HTR-8/SVneo (cell line): ENCODE data around the gene EML4.
"Not testable (repeated sequence)": the region's sequence is repeated elsewhere in the genome, so short reads cannot be mapped to it uniquely, and the experiment has no call there.

ENCODE experiments used
- DNase-seq: peaks from one replicate; pipeline ENCODE4 v3.0.0; 2011; ENCODE audit warnings: low spot score, mixed read lengths; ENCODE audit not compliant: insufficient read length
- FAIRE-seq: peaks from 2 replicates; lab custom pipeline; 2011; peaks lifted over from hg19 to GRCh38; lab: Jason Lieb, UNC

EML4 gene

GRCh38 chr2:42169100-42169873, at the start of gene EML4:
Gene EML4 (plus strand): TSS chr2:42169353. CDS start chr2:42169612, 259 bp downstream.
- DNase-seq: peak; percentile 83
- FAIRE-seq: peak; percentile 99

DNA sequence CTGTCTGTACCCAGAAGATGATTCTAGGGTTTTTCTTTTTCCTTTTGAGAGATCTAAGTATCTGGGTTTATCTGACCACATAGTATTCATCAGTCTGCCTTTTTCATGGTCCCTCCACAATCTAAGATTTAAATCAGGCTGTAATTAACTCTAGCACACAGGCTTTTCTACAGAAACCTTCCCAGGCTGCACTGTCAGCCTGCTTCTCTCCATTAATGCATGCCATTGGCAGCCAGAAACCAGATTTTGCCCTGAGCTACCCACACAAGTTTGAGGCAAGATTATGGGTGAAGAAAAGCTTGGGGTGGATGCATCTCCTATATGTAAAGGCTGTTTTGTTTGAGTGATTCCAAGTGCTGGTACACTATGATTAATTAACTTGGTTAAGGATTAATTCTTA, 45.7 kb upstream of the EML4 start:
- FAIRE-seq (no peak), DNase-seq (no peak)

- FAIRE-seq: no peak
Measured at GRCh38 chr2:42124011-42124785, 45.0 kb upstream of the EML4 start.

DNA sequence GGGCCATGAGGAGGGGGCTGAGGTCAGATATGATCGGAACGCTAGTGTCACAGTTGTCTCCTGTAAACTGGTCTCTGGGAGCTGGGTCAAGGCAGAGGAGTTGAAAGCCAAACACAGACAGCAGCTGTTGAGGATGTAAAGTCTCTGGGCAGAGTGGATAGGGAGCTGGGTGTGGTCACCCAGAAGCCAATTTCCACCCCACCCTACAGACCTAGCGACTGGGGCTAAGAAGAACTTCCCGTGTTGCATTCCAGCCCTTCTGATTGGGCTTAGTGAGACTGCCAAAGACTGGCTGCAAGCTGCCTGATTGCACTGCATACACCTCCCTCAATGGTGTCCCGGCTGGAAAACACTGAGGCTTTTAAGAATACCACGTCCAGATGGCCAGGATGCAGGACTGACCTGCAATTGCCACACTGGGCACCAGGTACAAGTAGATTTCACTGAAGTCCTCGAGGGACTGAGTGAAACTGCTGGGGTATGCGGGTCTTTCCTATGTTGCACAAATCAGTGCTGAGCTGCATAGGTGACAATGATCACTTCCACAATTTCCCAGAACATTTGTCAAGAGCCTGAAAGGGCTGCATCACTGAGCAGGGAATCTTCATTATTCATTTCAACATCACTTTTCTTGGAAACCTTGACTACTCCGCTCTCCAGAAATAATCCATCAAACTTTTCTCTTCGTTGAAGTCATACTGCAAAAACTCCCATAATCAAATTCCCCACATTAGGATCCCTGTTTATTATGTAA, 43.1 kb upstream of the EML4 start:
- no peak for DNase-seq
- no peak for FAIRE-seq

More at GRCh38 chr2:42124011-42124785, 45.0 kb upstream of the EML4 start:
- DNase-seq: no peak

DNA sequence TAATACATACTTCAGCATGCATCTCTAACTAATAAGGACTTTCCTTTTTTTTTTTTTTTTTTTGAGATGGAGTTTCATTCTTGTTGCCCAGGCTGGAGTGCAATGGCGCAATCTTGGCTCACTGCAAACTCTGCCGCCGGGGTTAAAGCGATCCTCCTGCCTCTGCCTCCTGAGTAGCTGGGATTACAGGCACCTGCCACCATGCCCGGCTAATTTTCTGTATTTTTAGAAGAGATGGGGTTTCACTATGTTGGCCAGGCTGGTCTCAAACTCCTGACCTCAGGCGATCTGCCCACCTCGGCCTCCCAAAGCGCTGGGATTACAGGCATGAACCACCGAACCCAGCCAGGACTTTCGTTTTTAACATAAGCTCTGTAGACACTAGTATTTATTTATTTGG, 42.3 kb upstream of the EML4 start:
- not testable (repeated sequence) for FAIRE-seq, DNase-seq

- DNase-seq (no peak), FAIRE-seq (no peak)
Measured at GRCh38 chr2:42127425-42128424, 41.4 kb upstream of the EML4 start.

- peak; percentile 64 for DNase-seq
Measured at GRCh38 chr2:42128721-42129486, 40.2 kb upstream of the EML4 start.

DNA sequence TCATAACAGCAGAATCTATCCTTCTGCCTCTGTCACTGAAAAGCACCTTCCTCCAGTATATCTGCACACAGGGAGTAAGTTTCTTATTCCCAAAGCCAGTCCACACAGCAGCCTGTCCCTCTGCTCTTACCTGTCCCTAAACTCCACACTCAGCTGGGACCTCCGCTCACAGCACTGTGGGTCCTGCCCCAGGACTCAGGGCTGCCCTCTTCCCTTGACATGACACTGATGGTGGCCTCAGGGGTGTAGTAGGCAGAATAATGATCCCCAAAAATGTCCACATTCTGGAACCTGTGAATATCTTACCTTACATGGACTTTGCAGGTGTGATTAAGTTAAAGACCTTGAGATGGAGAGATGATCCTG, 39.7 kb upstream of the EML4 start:
- no peak for DNase-seq
- no peak for FAIRE-seq

More at GRCh38 chr2:42128721-42129486, 40.2 kb upstream of the EML4 start:
- FAIRE-seq: no peak

DNA sequence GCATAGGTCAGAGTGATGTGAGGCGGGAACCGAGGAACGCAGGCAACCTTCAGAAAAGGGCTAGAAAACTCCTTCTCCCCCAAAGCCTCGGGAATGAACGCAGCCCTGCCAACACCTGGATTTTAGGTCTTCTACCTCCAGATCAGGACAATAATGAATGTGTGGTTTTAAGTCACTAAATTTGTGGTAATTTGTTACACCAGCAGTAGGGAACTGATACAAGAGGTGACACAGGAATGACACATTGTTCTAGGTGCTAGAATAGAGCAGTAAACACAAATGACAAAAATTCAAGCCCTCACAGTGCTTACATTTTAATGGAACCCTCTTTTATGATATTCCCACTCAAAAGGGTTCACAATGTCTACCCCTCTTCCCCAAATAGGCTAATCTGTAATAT, 39.2 kb upstream of the EML4 start:
- FAIRE-seq (no peak), DNase-seq (no peak)

DNA sequence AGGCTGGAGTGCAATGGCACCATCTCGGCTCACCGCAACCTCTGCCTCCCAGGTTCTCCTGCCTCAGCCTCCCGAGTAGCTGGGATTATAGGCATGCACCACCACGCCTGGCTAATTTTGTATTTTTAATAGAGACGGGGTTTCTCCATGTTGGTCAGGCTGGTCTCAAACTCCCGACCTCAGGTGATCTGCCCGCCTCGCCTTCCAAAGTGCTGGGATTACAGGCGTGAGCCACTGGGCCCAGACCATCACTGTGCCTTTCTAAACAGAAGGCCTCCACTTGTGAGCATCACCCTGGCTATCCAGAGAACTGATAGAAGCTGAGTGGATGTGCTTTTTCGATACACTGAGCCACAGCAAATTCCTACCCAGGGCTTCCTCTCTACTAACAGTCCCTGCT, 38.3 kb upstream of the EML4 start:
- not testable (repeated sequence) for DNase-seq, FAIRE-seq

DNA sequence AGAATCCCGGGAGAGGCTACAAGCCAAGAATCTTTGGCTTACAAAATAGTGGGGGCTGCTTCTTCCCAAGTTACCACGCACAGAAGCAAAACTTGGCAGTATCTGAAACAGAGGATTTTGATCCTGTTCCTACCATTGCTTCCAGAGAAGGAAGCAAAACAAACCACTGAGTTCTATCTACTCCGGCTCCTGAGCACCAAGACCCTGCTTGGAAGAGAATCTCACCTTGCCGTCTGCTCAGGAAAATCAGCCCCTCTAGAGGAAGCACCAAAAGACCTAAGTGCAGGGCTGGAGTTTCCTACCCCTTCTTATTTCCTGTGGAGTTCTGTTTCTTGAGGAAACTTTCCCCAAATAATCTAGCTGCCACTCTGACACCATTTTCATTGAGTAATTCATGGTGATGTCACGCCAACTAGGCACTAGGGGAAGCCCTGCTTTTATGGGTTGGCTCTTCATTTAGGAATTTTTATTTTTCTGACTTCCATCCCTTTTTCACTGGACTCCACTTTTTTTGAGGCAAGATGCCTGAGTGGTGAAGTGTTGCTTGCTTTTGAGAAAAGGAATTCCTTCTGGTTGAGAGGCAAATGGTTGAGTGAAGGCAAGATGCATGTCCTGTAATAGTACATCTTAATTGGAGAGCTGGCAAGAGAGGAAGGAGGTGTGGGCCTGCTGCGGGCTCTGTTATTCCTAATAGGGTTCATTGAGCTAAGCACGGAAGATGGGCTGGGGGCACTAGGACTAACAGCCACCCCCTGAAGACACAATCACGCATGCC, 36.8 kb upstream of the EML4 start:
- DNase-seq: no peak
- peak; percentile 9 for FAIRE-seq

DNA sequence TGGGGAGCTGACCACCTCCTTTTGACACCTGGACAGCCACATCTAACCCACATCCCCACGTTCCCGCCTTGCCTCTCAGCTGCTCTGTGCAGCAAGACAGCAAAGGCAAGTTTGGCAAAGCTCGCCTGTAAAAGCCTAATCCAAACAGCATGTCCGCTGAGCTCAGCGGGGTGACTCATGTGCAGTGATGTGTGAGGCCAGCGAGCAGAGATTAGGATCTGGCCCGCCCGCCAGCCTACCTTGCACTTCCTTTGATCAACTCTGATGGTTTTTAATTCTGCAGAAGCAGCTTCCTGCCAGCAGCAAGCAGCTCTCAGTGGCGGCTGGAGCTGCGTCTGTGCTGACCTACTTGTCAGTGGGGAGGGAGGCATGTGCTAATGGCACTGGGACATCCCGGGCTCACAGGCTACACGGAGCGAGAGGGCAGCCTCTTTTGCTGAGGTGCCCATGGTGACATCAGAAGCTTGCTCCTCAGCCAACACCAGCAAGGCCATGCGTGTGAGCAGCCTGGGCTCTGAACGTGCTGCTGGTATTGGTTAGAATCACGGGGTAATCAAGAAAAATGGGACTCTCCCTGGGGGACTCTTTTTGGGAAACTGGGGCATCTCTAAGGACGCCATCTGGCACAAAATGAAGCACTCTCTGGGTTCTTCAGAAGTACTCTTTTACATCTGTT, 36.0 kb upstream of the EML4 start:
- peak; percentile 84 for DNase-seq
- FAIRE-seq: peak; percentile 95

GRCh38 chr2:42133771-42134195, 35.4 kb upstream of the EML4 start:
- no peak for FAIRE-seq
- no peak for DNase-seq

DNA sequence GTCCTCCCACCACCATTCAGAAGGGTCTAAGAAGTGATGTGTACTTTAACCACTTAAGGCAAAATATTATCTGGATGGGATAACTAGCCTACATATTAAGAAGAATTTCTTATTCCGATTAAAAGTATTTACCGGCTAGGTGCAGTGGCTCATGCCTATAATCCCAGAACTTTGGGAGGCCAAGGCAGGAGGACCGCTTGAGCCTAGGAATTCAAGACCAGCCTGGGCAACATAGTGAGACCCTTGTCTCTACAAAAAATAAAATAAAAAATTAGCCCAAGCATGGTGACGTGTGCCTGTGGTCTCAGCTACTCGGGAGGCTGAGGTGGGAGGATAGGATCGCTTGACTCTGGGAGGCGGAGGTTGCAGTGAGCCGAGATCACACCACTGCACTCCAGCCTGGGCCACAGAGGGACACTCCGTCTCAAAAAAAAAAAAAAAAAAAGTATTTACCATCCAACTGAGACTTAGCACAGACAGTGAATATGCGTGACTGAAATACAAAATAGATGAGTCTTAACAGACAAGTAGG, 34.7 kb upstream of the EML4 start:
- not testable (repeated sequence) for FAIRE-seq, DNase-seq

DNA sequence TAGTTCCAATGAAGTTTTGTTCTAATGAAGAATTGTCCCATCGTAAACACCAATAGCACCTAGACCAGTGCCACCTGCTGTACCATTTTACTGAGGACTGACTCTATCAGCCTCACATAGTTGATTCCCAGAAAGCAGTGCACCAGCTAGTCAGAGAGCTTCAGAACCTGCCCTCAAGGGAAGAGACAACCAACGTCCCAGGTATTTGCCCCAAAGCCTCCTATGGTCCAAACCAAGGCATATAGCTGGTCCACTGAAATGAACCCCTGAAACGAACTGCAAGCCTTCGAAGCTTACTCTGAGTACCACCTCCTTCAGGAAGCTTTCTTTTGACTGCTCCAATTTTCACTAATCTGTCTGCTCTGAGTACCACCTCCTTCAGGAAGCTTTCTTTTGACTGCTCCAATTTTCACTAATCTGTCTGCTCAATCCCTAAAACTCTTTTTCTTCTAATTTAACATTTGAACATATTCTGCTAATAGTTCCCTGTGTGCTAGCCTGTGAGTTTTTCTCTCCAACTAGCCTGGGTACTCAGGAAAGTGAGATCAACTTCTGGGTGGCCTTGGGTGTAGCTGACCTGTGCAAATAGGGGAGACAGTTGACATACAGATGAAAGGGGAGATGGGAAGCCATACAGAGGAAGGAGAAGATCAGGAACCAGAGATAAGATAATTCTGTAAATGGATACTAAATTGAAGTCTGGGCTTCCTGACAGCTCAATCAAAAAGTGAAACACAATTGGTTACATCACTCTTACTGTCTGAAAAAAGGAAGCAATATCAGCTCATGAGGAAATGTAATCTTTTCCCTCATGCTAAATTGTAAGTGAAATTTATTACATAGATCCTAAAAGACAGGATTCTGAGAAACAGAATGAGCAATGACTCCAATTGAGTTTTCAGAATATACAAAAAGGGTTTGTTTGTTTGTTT, 33.5 kb upstream of the EML4 start:
- DNase-seq (no peak), FAIRE-seq (no peak)

GRCh38 chr2:42136782-42137124, 32.4 kb upstream of the EML4 start:
- DNase-seq: no peak
- FAIRE-seq: no peak
